Hematopoietic multipotent progenitor cell treated with erythropoietin and hydrocortisone succinate and interleukin-3 and kit ligand, for 17 days (in vitro differentiated cells): ENCODE measurements around the gene ATXN3L.

ENCODE experiments used
- DNase-seq: peaks from one replicate; pipeline ENCODE4 v3.0.0-alpha.2; 2015; ENCODE audit warnings: low spot score

ATXN3L gene

GRCh38 chrX:13319953-13320352, at the start of gene ATXN3L:
Gene ATXN3L (minus strand): TSS chrX:13320053. CDS start chrX:13319934, 119 bp downstream.
- no peak for DNase-seq

GRCh38 chrX:13369256-13370030, 49.6 kb upstream of the ATXN3L start:
- DNase-seq: no peak

GRCh38 chrX:13367950-13368349, 48.1 kb upstream of the ATXN3L start:
- no peak for DNase-seq

- no peak for DNase-seq
Observed at GRCh38 chrX:13366698-13367097, 46.8 kb upstream of the ATXN3L start.

DNA sequence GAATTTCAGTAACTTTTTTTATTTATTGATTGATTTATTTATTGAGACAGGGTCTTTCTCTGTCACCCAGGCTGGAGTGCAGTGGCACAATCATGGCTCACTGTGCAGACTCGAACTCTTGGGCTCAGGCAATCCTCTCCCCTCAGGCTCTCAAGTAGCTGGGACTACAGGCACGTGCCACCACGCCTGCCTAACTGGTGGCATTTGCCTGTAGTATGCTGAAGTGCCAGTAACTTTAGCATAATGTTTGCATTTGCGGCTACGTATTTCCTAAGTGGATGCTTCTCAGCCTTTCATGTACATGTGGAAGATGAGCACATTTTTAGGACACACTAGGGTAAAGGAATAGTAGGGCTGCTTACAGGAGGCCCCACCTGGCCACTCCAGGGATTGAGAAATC, 45.3 kb upstream of the ATXN3L start:
- DNase-seq: no peak

- DNase-seq: no peak
Observed at GRCh38 chrX:13364230-13364857, 44.5 kb upstream of the ATXN3L start.

GRCh38 chrX:13360146-13360545, 40.3 kb upstream of the ATXN3L start:
- DNase-seq: no peak

DNA sequence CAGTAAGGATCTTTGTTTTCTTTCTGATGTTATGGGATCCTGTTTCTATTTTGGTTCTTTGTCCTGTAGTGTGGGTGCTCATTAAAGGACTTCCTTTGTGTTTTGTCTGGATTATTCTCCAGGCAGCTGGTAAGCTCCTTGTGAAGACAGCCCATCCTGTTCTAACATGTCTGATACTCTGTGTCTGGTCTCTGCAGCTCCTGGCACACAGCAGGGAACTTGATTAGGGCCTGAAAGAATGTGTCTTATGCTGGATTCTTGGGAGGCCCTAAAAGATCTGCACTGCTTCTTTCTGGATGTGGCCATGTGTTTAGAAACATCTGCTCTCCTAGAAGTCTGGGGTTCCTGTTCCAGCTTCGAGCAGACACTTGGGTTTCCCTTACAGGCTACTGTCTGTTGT, 38.1 kb upstream of the ATXN3L start:
- no peak for DNase-seq

DNA sequence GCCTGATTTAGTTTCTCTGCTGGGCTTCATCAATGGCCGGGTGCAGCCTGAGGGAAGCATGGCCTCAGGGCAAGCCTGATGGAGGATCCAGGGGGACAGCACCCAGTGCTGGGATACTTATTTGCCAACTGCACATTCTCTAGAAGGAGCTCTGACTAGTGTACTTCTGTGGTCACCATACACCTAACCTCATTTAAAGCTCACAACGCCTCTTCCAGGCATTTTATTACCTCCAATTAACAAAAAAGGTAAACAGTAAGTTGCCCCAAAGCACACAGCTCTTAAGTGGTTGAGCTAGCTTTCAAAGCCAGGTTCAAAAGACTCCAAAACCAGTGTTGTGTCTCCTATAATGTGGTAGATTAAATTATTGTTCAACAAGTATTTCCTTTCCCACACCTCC, 26.8 kb upstream of the ATXN3L start:
- no peak for DNase-seq

DNA sequence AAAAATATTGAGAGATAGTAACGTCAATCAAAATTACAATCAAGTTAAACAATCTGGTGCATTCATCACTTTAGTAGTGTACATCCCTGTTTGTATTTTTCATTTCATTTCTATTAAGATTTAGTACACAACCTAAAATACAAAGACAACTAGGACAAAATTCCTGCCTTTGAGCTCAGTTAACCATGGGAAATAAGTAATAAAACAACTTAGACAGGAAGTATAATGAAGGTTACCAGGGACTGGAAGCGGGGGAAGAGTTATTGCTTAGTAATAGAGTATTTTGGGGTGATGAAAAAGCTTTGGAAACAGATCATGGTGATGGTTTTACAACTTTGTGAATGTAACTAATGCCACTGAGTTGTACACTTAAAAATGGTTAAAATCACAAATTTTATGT, 25.6 kb upstream of the ATXN3L start:
- no peak for DNase-seq

DNA sequence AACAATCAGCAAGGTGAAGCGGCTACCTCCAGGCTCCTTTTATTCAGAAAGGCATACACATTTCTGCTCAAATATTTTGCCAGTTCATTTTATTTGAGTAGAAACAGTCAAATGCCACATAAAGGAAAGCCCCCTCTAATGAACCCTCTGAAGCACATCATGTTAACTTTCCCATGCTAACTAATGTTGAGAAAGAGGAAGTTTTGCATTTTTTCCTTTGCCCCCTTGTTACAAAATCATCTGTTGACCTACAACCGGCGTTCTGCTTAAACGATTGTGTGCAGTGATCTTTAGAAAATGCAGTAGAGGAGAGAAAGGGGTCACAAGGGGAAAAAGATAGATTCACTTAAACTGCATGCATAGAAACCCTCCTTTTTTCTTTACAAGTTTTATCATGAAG, 25.2 kb upstream of the ATXN3L start:
- DNase-seq: no peak

DNA sequence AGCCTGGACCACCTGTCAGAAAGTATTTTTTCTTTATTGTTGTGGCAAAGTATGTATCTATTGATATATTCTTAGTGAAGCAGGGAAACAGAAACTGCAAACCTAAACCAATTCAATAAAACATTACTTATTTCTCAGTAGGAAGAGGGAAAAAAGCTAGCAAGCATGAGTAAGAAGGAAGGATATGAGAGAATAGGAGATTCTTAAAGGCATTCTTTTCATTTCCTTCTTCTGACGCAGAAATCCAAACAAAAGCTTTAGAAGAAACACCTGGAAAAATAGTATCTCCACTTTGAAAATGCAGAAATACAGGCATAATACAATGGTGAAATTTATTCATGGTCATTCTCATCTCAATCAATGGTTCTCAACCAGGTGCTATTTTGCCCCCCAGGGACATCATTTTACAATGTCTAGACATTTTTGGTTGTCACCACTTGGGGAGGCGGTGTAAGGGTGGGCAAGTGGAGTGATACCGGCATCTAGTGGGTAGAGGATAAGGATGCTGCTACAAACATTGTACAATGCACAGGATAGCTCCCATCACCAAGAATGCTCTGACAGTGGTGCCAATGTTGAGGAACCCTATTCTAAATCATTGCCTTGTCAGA, 21.7 kb upstream of the ATXN3L start:
- DNase-seq: no peak

- DNase-seq: no peak
Observed at GRCh38 chrX:13340182-13340791, 20.4 kb upstream of the ATXN3L start.

DNA sequence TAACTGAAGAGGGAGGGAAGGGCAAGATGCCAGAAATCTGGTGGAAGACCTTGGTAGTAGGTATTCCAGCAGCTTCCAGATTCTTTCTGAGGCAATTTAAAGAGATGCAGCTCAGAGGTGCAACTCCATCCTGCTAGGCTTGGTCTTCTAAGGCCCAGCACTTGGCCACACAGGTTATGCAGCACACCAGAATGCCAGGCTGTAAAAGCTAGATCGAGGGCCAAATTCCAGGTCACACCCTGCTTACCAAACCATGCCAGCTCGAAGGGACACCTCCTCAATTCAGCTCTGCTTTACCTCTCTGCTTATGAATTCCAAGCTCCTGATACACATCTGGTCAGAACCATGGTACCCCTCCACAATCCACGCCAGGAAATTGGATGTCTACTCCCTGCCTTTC, 19.8 kb upstream of the ATXN3L start:
- DNase-seq: no peak

GRCh38 chrX:13338996-13339515, 19.2 kb upstream of the ATXN3L start:
- DNase-seq: no peak

- DNase-seq: no peak
Observed at GRCh38 chrX:13334491-13334890, 14.6 kb upstream of the ATXN3L start.

GRCh38 chrX:13330446-13330845, 10.6 kb upstream of the ATXN3L start:
- DNase-seq: no peak

- DNase-seq: no peak
Observed at GRCh38 chrX:13327666-13328065, 7.8 kb upstream of the ATXN3L start.

GRCh38 chrX:13323241-13323640, 3.4 kb upstream of the ATXN3L start:
- no peak for DNase-seq

GRCh38 chrX:13317366-13317765, 2.5 kb downstream of the ATXN3L start:
- no peak for DNase-seq

DNA sequence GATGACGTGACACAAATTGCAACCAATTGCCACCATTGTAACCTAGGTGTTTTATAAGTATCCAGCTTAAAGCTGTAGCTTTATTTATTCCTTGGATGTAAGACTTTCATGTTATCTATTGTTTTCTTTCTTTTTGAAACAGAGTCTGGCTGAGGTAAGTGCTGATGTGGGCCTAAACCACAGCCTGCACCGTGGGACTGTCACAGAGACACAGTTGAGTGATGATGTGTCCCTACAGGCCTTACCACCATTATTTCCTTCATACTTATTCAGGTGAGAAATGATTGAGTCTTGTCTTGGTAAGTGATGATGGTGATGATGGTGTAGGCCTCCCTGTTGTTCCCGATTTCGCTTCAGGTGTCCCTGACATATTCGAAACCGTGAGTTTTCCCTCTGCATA, 8.3 kb downstream of the ATXN3L start:
- no peak for DNase-seq

GRCh38 chrX:13309631-13310030, 10.2 kb downstream of the ATXN3L start:
- DNase-seq: no peak

- DNase-seq: no peak
Observed at GRCh38 chrX:13307041-13307440, 12.8 kb downstream of the ATXN3L start.
